H1 (cell line): ENCODE data around the gene ARF3. TPM values are rescaled to one million over a fixed set of nuclear protein-coding genes. Genes with fewer than 3 reads are reported as not detected.

Experiments
- CTCF ChIA-PET: fragments of 300-600 bp; sonication (Branson Sonifier 250); formaldehyde crosslinking; loops from one replicate; lab custom pipeline; 2021; ENCODE audit not compliant: partially characterized antibody; lab: Charles Lee
- POLR2A ChIA-PET: fragments of 300-600 bp; sonication (Branson Sonifier 250); formaldehyde crosslinking; loops from one replicate; lab custom pipeline; 2021; ENCODE audit warnings: inconsistent platforms; ENCODE audit not compliant: partially characterized antibody; lab: Charles Lee
- DNase-seq, 2 experiments: peaks; one replicate each; pipeline versions ENCODE4 v3.0.0 to v3.0.0-alpha.2; 2010 to 2022; ENCODE audit warnings: low spot score in 2 of 2, low read depth in 1 of 2, mixed read lengths in 1 of 2
- FAIRE-seq: peaks from 2 replicates; lab custom pipeline; 2011; peaks lifted over from hg19 to GRCh38; lab: Jason Lieb, UNC
- H2AFZ ChIP-seq: 2 replicates; pipeline ENCODE4 v1.8.1; 2012; ENCODE audit warnings: low read length, inconsistent platforms
- H2AK5ac ChIP-seq: 2 replicates; pipeline ENCODE4 v1.6.1; 2013; ENCODE audit warnings: low read depth, low read length
- H2BK120ac ChIP-seq: replicated peaks from 2 replicates; pipeline ENCODE3; 2013; ENCODE audit warnings: low read depth, low read length, inconsistent platforms
- H2BK12ac ChIP-seq: 2 replicates; pipeline ENCODE4 v1.6.1; 2013; ENCODE audit warnings: low read depth, low read length
- H2BK15ac ChIP-seq: 2 replicates; pipeline ENCODE4 v1.6.1; 2013; ENCODE audit warnings: low read length
- H2BK20ac ChIP-seq: 2 replicates; pipeline ENCODE4 v1.6.1; 2013; ENCODE audit warnings: low read length
- H2BK5ac ChIP-seq: 2 replicates; pipeline ENCODE4 v1.6.1; 2013; ENCODE audit warnings: low read depth, low read length
- H3K14ac ChIP-seq: 2 replicates; pipeline ENCODE4 v1.6.1; 2013; ENCODE audit warnings: inconsistent platforms; ENCODE audit not compliant: insufficient read length
- H3K18ac ChIP-seq: 2 replicates; pipeline ENCODE4 v1.6.1; 2013; ENCODE audit warnings: low read length; ENCODE audit errors: extremely low read depth
- H3K23ac ChIP-seq: 2 replicates; pipeline ENCODE4 v1.6.1; 2013; ENCODE audit warnings: inconsistent platforms; ENCODE audit not compliant: insufficient read length
- H3K23me2 ChIP-seq: 2 replicates; pipeline ENCODE4 v1.6.1; 2013; ENCODE audit warnings: low read depth, low read length
- H3K27ac ChIP-seq: 2 replicates; pipeline ENCODE4 v1.6.1; 2011; ENCODE audit warnings: low read depth, low read length, inconsistent platforms
- H3K27me3 ChIP-seq, 4 experiments: replicated peaks in 1 of 4; 1 replicate in 1 of 4; 2 replicates in 3 of 4; pipeline versions ENCODE4 v1.6.1 to v1.8.1; 2011 to 2013; ENCODE audit warnings: low read length in 3 of 4, mild to moderate bottlenecking in 3 of 4, inconsistent platforms in 2 of 4, mixed read lengths in 2 of 4, moderate library complexity in 1 of 4; ENCODE audit not compliant: control insufficient read depth in 3 of 4, insufficient read depth in 3 of 4; ENCODE audit errors: extremely low read depth in 1 of 4
- H3K36me3 ChIP-seq, 4 experiments: 2 replicates each; pipeline versions ENCODE4 v1.6.1 to v1.8.1; 2011 to 2013; ENCODE audit warnings: mild to moderate bottlenecking in 4 of 4, low read length in 3 of 4, moderate library complexity in 2 of 4, control low read depth in 1 of 4, inconsistent platforms in 1 of 4; ENCODE audit not compliant: insufficient read depth in 4 of 4, control insufficient read depth in 2 of 4
- H3K4ac ChIP-seq: replicated peaks from 2 replicates; pipeline ENCODE3; 2013; ENCODE audit warnings: low read length, low read depth, mixed read lengths, inconsistent platforms; ENCODE audit not compliant: insufficient read length
- H3K4me1 ChIP-seq, 4 experiments: replicated peaks in 1 of 4; 1 replicate in 1 of 4; 2 replicates in 3 of 4; pipeline versions ENCODE4 v1.6.1 to v1.8.1; 2011 to 2013; ENCODE audit warnings: low read length in 3 of 4, inconsistent platforms in 2 of 4, mixed read lengths in 1 of 4; ENCODE audit not compliant: insufficient read depth in 4 of 4, control insufficient read depth in 3 of 4
- H3K4me2 ChIP-seq, 2 experiments: 2 replicates each; pipeline versions ENCODE4 v1.6.1 to v1.8.1; 2011 to 2013; ENCODE audit warnings: low read depth in 2 of 2, low read length in 2 of 2, control low read depth in 1 of 2, inconsistent platforms in 1 of 2, mild to moderate bottlenecking in 1 of 2; ENCODE audit not compliant: insufficient read depth in 1 of 2
- H3K4me3 ChIP-seq, 4 experiments: fragments of 200-600, 300-600 bp in 1 of 4; sonication (generic), shearing (Covaris generic), sonication (Bioruptor Twin) in 1 of 4; 2 replicates each; pipeline versions ENCODE4 v1.5.1 to v1.8.1; 2011 to 2016; ENCODE audit warnings: low read length in 4 of 4, low read depth in 3 of 4, control low read depth in 2 of 4, inconsistent platforms in 2 of 4, mild to moderate bottlenecking in 2 of 4, mixed read lengths in 1 of 4, moderate library complexity in 1 of 4; ENCODE audit not compliant: insufficient read depth in 2 of 4; ENCODE audit errors: extremely low read depth in 1 of 4
- H3K56ac ChIP-seq: replicated peaks from 2 replicates; pipeline ENCODE3; 2013; ENCODE audit warnings: low read depth, mild to moderate bottlenecking, mixed read lengths, low read length, inconsistent platforms; ENCODE audit not compliant: insufficient read length
- H3K79me1 ChIP-seq: 2 replicates; pipeline ENCODE4 v1.6.1; 2013; ENCODE audit warnings: low read depth, low read length, control low read depth
- H3K79me2 ChIP-seq, 2 experiments: 2 replicates each; pipeline versions ENCODE4 v1.6.1 to v1.8.1; 2012 to 2013; ENCODE audit warnings: low read length in 2 of 2, mild to moderate bottlenecking in 2 of 2, inconsistent platforms in 1 of 2; ENCODE audit not compliant: insufficient read depth in 2 of 2, control insufficient read depth in 1 of 2
- H3K9ac ChIP-seq, 4 experiments: replicated peaks in 1 of 4; 1 replicate in 1 of 4; 2 replicates in 3 of 4; pipeline versions ENCODE4 v1.6.1 to v1.8.1; 2011 to 2013; ENCODE audit warnings: low read depth in 3 of 4, low read length in 3 of 4, control low read depth in 2 of 4, mild to moderate bottlenecking in 2 of 4, moderate library complexity in 2 of 4, inconsistent platforms in 1 of 4; ENCODE audit errors: extremely low read depth in 1 of 4
- H3K9me3 ChIP-seq, 2 experiments: 2 replicates each; pipeline versions ENCODE4 v1.6.1 to v1.8.1; 2012 to 2013; ENCODE audit warnings: mild to moderate bottlenecking in 2 of 2, moderate library complexity in 2 of 2, control low read depth in 1 of 2, inconsistent platforms in 1 of 2, low read depth in 1 of 2, low read length in 1 of 2, mixed read lengths in 1 of 2; ENCODE audit not compliant: insufficient read depth in 2 of 2
- H4K20me1 ChIP-seq, 2 experiments: replicated peaks in 1 of 2; 2 replicates each; pipeline versions ENCODE3 to v1.8.1; 2011 to 2013; ENCODE audit warnings: inconsistent platforms in 2 of 2, low read length in 2 of 2, mild to moderate bottlenecking in 1 of 2; ENCODE audit not compliant: insufficient read depth in 2 of 2, control insufficient read depth in 1 of 2
- H4K5ac ChIP-seq: 2 replicates; pipeline ENCODE4 v1.6.1; 2013; ENCODE audit warnings: low read length, low read depth, mixed read lengths, inconsistent platforms; ENCODE audit not compliant: insufficient read length
- H4K8ac ChIP-seq: 2 replicates; pipeline ENCODE4 v1.8.0; 2013; ENCODE audit warnings: mild to moderate bottlenecking, moderate library complexity, low read length, inconsistent platforms; ENCODE audit not compliant: insufficient read depth; ENCODE audit errors: extremely low read depth
- H4K91ac ChIP-seq: replicated peaks from 2 replicates; pipeline ENCODE3; 2013; ENCODE audit warnings: low read length, mixed read lengths, inconsistent platforms; ENCODE audit not compliant: insufficient read length
- CHD1 ChIP-seq: IDR thresholded peaks from 2 replicates; pipeline ENCODE4 v1.6.1; 2012; ENCODE audit warnings: low read depth, low read length, improper control_type of control experiment
- EP300 ChIP-seq, 2 experiments: IDR thresholded peaks; 1 replicate in 1 of 2; 2 replicates in 1 of 2; pipeline ENCODE4 v1.6.1; 2011 to 2012; ENCODE audit warnings: low read depth in 2 of 2, low read length in 2 of 2, mild to moderate bottlenecking in 2 of 2, borderline replicate concordance in 1 of 2, inconsistent platforms in 1 of 2, moderate library complexity in 1 of 2
- HDAC6 ChIP-seq: IDR thresholded peaks from one replicate; pipeline ENCODE4 v1.7.1; 2012; ENCODE audit warnings: low read depth, mild to moderate bottlenecking, inconsistent platforms, low read length, moderate library complexity
- POLR2A ChIP-seq, 2 experiments: IDR thresholded peaks; 1 replicate in 1 of 2; 2 replicates in 1 of 2; pipeline ENCODE4 v1.6.1; 2011; ENCODE audit warnings: low read depth in 2 of 2, low read length in 2 of 2, mild to moderate bottlenecking in 2 of 2; ENCODE audit errors: control extremely low read depth in 1 of 2
- RBBP5 ChIP-seq: IDR thresholded peaks from 2 replicates; pipeline ENCODE4 v1.7.1; 2012; ENCODE audit warnings: low read depth, mild to moderate bottlenecking, inconsistent platforms, low read length, moderate library complexity, borderline replicate concordance
- RNF2 ChIP-seq: fragments of 200-900, 300-1000 bp; sonication (generic); IDR thresholded peaks from 2 replicates; pipeline ENCODE4 v1.7.1; 2016; ENCODE audit warnings: borderline replicate concordance, low read depth, mild to moderate bottlenecking, antibody characterized with exemption, low read length; ENCODE audit not compliant: poor library complexity, severe bottlenecking; ENCODE audit errors: missing control alignments
- SIRT6 ChIP-seq: IDR thresholded peaks from one replicate; pipeline ENCODE4 v1.7.1; 2012; ENCODE audit warnings: low read length, inconsistent platforms
- SIX5 ChIP-seq: IDR thresholded peaks from 2 replicates; pipeline ENCODE4 v1.6.1; 2011; ENCODE audit warnings: mild to moderate bottlenecking, low read depth, low read length
- SRF ChIP-seq: IDR thresholded peaks from 2 replicates; pipeline ENCODE4 v1.6.1; 2011; ENCODE audit warnings: mild to moderate bottlenecking, low read depth, low read length, moderate library complexity
- SUZ12 ChIP-seq: fragments of 200-600 bp; sonication (generic); IDR thresholded peaks from 2 replicates; pipeline ENCODE4 v1.6.1; 2012; ENCODE audit warnings: mild to moderate bottlenecking, inconsistent platforms, low read length, moderate library complexity, mixed read lengths
- ZNF274 ChIP-seq: IDR thresholded peaks from 2 replicates; pipeline ENCODE4 v1.7.0; 2012; ENCODE audit warnings: low read length, borderline replicate concordance; ENCODE audit errors: extremely low read depth
- WGBS, 2 experiments: shearing (Covaris generic) in 1 of 2; methylation state at CpG; one replicate each; pipeline versions ENCODE4 v1.1.6 to v1.1.7; 2013 to 2015; ENCODE audit warnings: low lambda C conversion rate in 2 of 2, mixed read lengths in 2 of 2, inconsistent platforms in 1 of 2, low coverage in 1 of 2, missing lambda C conversion rate in 1 of 2; ENCODE audit not compliant: insufficient replicate concordance in 2 of 2, insufficient coverage in 1 of 2, insufficient read length in 1 of 2; ENCODE audit errors: extremely low coverage in 1 of 2, missing lambda C conversion rate in 1 of 2; 5-methylcytosine and 5-hydroxymethylcytosine counted together
- polyA plus RNA-seq, 7 experiments: library from polyadenylated mRNA; depleted of rRNA in 3 of 7; stranded (reverse) in 5 of 7; unstranded in 2 of 7; fragments of >200 nt in 5 of 7; fragments of 200-250 nt in 2 of 7; gene quantifications; 1 replicate in 5 of 7; 2 replicates in 1 of 7; 4 replicates in 1 of 7; pipeline versions ENCODE4 v1.2.1 to v1.2.3, GENCODE V29; 2011 to 2013; ENCODE audit warnings: missing spikeins in 2 of 7, mixed read lengths in 2 of 7
- total RNA-seq: library from RNA; stranded (reverse); fragmentation: NEBNext Ultra II Directional; extraction: Animal tissue kit (Norgen Biotek cat#: 25700); gene quantifications from 2 replicates; pipeline ENCODE4 v1.2.1, GENCODE V29; 2021
- TF ChIP-seq, protein P1 (sequence below): IDR thresholded peaks from 2 replicates; pipeline ENCODE4 v1.6.1; 2012; ENCODE audit warnings: low read length, inconsistent platforms

ARF3 gene
- total and polyA plus RNA-seq, 2 of the 8 experiments (the other 6 are each of a cell fraction or from before 2014, with no cell fraction given): 231 to 250 TPM

DNA sequence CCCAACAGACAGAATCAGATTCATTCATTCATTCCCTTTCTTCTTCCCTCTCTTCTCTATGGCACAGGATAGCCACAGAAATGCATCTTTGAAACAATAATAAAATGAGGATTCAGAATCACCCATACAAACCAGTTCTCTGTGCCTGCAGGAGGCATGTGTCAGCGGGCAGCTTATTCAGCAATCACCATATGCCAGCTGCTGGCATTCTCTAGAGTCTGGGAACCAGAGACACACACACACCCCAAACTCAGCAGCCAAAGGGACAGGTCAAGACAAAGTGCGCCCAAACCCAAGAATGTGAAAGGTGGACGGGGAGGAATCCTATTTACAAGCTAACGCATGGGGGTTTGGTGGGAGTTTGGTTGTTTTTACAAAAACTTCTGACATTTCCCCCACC, 14.1 kb downstream of the ARF3 start:
- WGBS, 2 experiments: 90% methylated on average over 4 of the region's 4 CpGs; no CpG with 5 or more reads in 1 of the 2 experiments
- no peak overlapping the region for H2AK5ac ChIP-seq
- no peak overlapping the region for H2BK20ac ChIP-seq
- H3K36me3 ChIP-seq: peaks cover 18 to 32% (median 27%) of the 10 kb centered on the region in 4 experiments
- no peak overlapping the region for H4K8ac ChIP-seq
- peak overlapping the region; percentile 54 for H3K56ac ChIP-seq
- no peak overlapping the region for H3K4me3 ChIP-seq
- ChIA-PET POLR2A (interaction anchor here (1.1 to 8.7 kb wide), 4 partner anchors 9 to 18 kb away, joined by 4 to 77 read pairs (median 4); partner anchors contain the start of genes ARF3 and FKBP11), CTCF (interaction anchor here (0.8 to 19.9 kb wide), 8 partner anchors 9 to 100 kb away, joined by 3 to 280 read pairs (median 6); partner anchors contain the start of genes FKBP11 and WNT1)
- DNase-seq: no peak
- H2BK12ac ChIP-seq: no peak overlapping the region
- no peak overlapping the region for H4K5ac ChIP-seq
- H3K79me1 ChIP-seq: peaks cover 3% of the 10 kb centered on the region
- no peak overlapping the region for H3K4ac ChIP-seq
- no peak overlapping the region for H3K14ac ChIP-seq
- no peak overlapping the region for H4K91ac ChIP-seq
- no peaks in the 10 kb centered on the region for H3K9me3 ChIP-seq
- no peak overlapping the region for H2BK15ac ChIP-seq
- H3K27ac ChIP-seq: no peak overlapping the region
- H3K23ac ChIP-seq: no peak overlapping the region
- H3K27me3 ChIP-seq: no peaks in the 10 kb centered on the region
- no peak overlapping the region; a peak in 1 of 7 replicates for H3K9ac ChIP-seq
- no peak overlapping the region for H2BK120ac ChIP-seq
- no peak overlapping the region for H2BK5ac ChIP-seq
- peaks cover 0 to 66% of the 10 kb centered on the region in 2 experiments; a peak in 3 of 4 replicates for H3K79me2 ChIP-seq
- no peaks in the 10 kb centered on the region for H3K23me2 ChIP-seq
- no peak overlapping the region for H2AFZ ChIP-seq
- H3K4me2 ChIP-seq: no peak overlapping the region
- no peaks in the 10 kb centered on the region; a peak in 1 of 7 replicates for H3K4me1 ChIP-seq
- FAIRE-seq: no peak
- peaks cover 11 to 31% of the 10 kb centered on the region in 2 experiments for H4K20me1 ChIP-seq
- H3K18ac ChIP-seq: no peak overlapping the region
- TF ChIP-seq ZNF274: no peak
- no peak for TF ChIP-seq SRF
- no peak for TF ChIP-seq EP300 (IDR thresholded peaks at IDR 0.05; ENCODE audit: borderline replicate concordance in 1 of 2, low read depth in 2 of 2, low read length in 2 of 2)
- no peak for TF ChIP-seq RNF2
- no peak for TF ChIP-seq SUZ12
- TF ChIP-seq SIX5: no peak
- no peak for TF ChIP-seq HDAC6
- TF ChIP-seq CHD1: no peak
- TF ChIP-seq, protein P1, sequence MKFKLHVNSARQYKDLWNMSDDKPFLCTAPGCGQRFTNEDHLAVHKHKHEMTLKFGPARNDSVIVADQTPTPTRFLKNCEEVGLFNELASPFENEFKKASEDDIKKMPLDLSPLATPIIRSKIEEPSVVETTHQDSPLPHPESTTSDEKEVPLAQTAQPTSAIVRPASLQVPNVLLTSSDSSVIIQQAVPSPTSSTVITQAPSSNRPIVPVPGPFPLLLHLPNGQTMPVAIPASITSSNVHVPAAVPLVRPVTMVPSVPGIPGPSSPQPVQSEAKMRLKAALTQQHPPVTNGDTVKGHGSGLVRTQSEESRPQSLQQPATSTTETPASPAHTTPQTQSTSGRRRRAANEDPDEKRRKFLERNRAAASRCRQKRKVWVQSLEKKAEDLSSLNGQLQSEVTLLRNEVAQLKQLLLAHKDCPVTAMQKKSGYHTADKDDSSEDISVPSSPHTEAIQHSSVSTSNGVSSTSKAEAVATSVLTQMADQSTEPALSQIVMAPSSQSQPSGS: no peak
- no peak for TF ChIP-seq POLR2A (IDR thresholded peaks at IDR 0.05; ENCODE audit: control extremely low read depth in 1 of 2, low read depth in 2 of 2, low read length in 2 of 2)
- no peak for TF ChIP-seq SIRT6
- no peak for TF ChIP-seq RBBP5
